ENCODE results near the gene PIEZO2.

The PIEZO2 gene

DNA sequence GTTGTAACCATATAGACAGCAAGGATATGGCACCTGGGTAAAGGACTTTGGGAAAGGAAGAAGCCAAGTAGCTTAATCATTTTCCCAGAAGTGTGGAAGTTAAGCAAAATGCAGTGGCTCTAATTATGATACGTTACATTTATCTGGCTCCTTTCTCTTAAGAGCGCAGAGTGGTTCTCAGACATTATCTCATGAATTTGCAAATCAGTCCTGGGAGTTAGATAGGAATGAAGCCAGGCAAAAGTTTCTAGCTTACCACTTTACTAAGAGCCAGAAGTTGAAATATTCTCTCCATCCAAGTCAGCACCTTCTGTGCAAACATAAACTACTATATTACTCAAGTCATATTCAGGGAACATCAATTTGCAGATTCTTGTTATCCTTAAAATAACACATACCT lies 10.9 kb upstream of the PIEZO2 start:
- Mint-ChIP-seq H3K27ac (no peak overlapping the region), H3K36me3 (ENCODE audit: low read depth) (no peaks in the 10 kb centered on the region), H3K9me3 (no peaks in the 10 kb centered on the region), H3K4me1 (ENCODE audit: low read depth) (no peaks in the 10 kb centered on the region), H3K4me3 (no peak overlapping the region), H3K27me3 (ENCODE audit: low read depth) (no peaks in the 10 kb centered on the region)

DNA sequence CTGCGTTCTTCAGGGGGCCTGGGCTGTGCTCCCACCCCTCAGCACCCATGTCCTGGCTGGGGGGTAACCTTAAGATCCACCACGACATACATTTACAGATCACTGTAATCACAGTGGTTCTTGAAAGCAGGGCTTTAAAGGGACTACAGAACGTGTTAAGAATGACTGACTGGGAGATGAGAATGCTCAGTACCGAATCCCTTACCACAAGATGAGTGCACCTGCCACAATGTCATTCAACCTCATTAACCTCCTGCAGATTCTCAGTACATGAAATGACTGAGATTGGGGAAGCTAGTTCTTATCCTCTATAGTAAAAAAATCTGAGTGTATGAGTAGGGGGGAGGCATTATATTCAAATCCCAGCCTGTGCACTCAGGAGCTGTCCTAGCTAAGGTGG lies 10.5 kb upstream of the PIEZO2 start:
- Mint-ChIP-seq H3K27ac (no peak overlapping the region), H3K4me3 (no peak overlapping the region), H3K36me3 (ENCODE audit: low read depth) (no peaks in the 10 kb centered on the region), H3K27me3 (ENCODE audit: low read depth) (no peaks in the 10 kb centered on the region), H3K9me3 (no peaks in the 10 kb centered on the region), H3K4me1 (ENCODE audit: low read depth) (no peaks in the 10 kb centered on the region)

DNA sequence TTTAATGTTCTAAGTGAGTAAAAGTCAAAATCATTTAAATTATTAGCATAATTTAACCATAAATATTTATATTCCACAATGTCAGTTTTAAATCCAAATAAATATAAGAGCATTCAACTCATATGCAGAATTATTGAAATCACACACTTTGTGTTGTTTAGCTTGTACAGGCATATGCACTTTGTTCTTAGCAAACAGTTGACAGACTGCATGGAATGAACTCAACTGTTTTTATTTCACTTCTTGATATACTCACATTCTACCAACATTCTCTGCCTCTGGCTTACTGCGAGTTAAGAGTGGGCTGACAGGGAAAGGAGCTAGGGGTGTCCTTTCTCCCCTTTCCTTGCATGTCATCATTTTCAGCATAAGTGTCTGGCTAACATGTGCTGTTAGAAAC lies 7.6 kb upstream of the PIEZO2 start:
- no peak overlapping the region for H3K4me3 Mint-ChIP-seq
- H3K27me3 Mint-ChIP-seq (ENCODE audit: low read depth), result peaks cover 4% of the 10 kb centered on the region
- H3K9me3 Mint-ChIP-seq, result no peaks in the 10 kb centered on the region

DNA sequence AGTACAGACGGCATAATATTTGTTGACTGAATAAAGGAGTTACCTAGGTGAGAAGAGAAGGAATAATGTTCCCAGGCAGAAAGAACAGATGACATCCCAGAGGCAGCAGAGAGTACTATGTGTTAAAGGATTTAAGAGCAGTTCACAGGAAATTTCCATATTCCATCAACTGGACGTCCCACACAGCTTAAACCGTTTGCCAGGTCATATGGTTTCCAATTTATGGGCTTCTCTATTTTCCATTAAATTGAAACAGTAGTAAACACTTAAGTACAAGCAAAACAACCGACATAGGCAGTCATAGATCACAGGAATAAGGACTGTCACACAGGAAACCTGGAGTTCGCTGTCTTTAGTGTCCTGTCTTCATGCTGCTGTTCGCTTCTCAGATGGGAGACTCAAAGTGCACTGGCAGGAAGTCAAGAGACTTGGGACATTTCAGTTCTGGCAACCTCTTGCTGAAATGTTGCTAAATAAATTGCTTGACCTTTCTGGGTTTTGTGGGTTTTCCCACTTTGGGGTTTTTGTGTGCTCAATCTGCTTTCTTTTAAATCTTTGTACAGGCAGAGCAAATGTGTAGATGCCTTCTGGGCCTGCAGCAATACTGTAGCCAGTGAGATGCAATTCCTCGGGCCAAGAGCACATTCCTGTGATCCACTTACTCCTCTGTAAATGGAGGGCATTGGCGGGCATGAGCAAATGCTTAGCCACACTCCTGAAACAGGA lies 5.8 kb upstream of the PIEZO2 start:
- H3K27ac Mint-ChIP-seq, result no peak overlapping the region
- H3K9me3 Mint-ChIP-seq, result no peaks in the 10 kb centered on the region
- no peaks in the 10 kb centered on the region for H3K4me1 Mint-ChIP-seq (ENCODE audit: low read depth)
- peaks cover 22% of the 10 kb centered on the region for H3K27me3 Mint-ChIP-seq (ENCODE audit: low read depth)
- no peaks in the 10 kb centered on the region for H3K36me3 Mint-ChIP-seq (ENCODE audit: low read depth)
- H3K4me3 Mint-ChIP-seq, result no peak overlapping the region

More for the DNA sequence above, 7.6 kb upstream of the PIEZO2 start:
- H3K27ac Mint-ChIP-seq, result no peak overlapping the region
- no peaks in the 10 kb centered on the region for H3K4me1 Mint-ChIP-seq (ENCODE audit: low read depth)
- H3K36me3 Mint-ChIP-seq (ENCODE audit: low read depth), result no peaks in the 10 kb centered on the region

DNA sequence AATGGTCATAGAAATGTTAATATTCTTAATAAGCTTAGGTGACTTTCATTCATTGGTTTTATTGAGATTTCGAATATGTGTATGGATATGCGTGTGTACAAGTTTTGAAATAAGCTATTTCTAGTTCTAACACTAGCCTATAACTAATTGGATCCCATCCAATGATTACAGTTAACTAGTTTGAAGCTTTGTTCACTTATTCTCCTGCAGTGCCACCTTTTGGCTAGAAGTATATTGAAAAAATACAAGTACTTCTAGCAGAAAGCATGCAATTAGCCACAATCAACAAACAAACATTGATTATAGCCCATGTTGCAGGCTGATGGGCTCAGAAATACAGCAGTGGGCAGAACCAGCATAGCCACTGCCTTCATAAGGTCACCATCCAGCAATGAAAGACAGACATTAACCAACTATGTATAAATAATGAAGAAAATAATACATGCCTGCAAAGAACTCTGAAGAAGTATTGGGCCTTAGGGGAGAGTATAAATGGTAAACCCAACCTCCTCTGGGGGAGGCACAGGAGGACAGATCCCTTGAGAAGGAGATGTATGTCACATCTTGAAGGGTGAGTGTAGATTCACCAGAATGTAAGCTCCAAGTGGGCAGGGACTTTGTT lies 5.1 kb upstream of the PIEZO2 start:
- Mint-ChIP-seq H3K36me3 (ENCODE audit: low read depth) (no peaks in the 10 kb centered on the region), H3K9me3 (no peaks in the 10 kb centered on the region), H3K4me3 (no peak overlapping the region), H3K4me1 (ENCODE audit: low read depth) (no peaks in the 10 kb centered on the region), H3K27me3 (ENCODE audit: low read depth) (peaks cover 28% of the 10 kb centered on the region), H3K27ac (no peak overlapping the region)

DNA sequence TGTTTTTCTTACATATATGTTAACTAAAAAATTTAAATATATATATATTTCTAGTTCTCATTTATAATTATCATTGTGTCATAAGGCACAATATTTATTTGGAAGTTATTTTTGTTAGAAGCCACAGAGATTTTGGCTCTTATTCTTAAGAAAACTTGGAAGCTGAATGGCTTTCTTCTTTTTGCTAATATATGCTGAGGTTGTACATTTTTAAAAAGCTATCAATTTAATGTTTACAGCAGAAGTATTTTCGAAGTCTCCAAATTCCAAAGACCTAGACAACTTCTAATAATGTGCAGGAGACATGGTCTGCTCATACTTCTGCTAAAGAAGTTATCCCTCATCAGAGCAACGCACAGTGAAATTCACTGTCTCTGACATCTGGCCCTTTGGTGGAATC lies 3.7 kb upstream of the PIEZO2 start:
- Mint-ChIP-seq H3K27me3 (ENCODE audit: low read depth) (peaks cover 31% of the 10 kb centered on the region), H3K4me1 (ENCODE audit: low read depth) (no peaks in the 10 kb centered on the region), H3K27ac (no peak overlapping the region), H3K9me3 (no peaks in the 10 kb centered on the region), H3K4me3 (no peak overlapping the region), H3K36me3 (ENCODE audit: low read depth) (peaks cover under 1% of the 10 kb centered on the region)

DNA sequence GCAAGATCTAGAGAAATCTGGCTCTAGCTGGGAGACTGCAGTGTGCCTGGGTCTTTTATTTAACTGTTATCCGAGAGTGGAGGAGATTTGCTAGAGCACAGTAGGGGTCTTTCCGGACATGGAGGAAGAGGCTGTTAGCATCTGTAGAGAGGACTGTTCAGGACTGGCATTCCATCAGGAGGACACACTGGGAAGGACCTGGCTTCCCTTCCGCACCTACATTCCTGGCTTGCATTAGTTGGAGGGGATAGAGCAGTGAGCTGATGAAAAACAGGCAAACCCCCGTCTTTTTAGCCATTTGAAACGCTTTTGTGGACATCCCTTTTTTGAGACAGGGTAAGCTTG lies 874 bp upstream of the PIEZO2 start:
- no peak overlapping the region for H3K4me3 Mint-ChIP-seq
- peaks cover 3% of the 10 kb centered on the region for H3K4me1 Mint-ChIP-seq (ENCODE audit: low read depth)
- peaks cover 3% of the 10 kb centered on the region for H3K36me3 Mint-ChIP-seq (ENCODE audit: low read depth)
- H3K27me3 Mint-ChIP-seq (ENCODE audit: low read depth), result peaks cover 47% of the 10 kb centered on the region
- H3K27ac Mint-ChIP-seq, result no peak overlapping the region
- no peaks in the 10 kb centered on the region for H3K9me3 Mint-ChIP-seq

DNA sequence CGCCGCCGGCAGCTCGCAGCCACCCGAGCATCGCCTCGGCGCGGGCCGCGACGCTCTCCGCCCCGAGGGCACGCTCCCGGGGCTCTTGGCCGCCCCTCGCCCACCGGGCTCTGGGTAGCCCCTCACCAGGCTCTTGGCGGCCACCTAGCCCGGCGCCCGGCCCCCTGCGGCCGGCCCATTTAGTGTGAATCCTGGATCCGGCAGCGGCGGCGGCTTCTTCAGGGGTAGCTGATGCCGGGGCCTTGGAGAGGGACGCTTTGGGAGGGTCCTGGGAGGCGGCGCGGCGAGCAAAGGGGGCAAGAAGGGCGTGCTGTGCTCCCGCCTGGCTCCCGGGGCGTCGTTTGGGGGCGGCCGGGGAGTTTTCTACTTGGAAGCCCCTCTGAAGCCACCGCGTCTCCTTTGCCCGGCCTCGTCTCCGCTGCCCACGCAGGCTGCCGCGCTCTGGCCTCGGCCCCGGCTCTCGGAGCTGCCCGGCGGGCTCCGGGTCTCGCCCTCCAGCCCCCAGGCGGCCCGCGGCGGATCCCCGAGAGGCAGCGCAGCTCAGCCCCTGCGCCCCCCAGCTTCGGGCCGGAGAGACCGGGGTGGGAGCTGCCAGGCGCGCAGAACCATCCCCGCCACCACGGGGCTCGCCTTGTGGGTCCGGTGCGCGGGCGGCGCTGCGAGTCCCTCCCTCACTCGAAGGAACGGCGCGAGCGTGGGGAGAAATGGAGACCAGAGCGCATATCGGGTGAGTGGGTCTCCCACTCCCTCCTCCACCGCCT lies 509 bp downstream of the PIEZO2 start:
- no peak overlapping the region for H3K4me3 Mint-ChIP-seq
- peaks cover 3% of the 10 kb centered on the region for H3K4me1 Mint-ChIP-seq (ENCODE audit: low read depth)
- peaks cover 47% of the 10 kb centered on the region for H3K27me3 Mint-ChIP-seq (ENCODE audit: low read depth)
- peaks cover 3% of the 10 kb centered on the region for H3K36me3 Mint-ChIP-seq (ENCODE audit: low read depth)
- H3K9me3 Mint-ChIP-seq, result no peaks in the 10 kb centered on the region
- no peak overlapping the region for H3K27ac Mint-ChIP-seq

DNA sequence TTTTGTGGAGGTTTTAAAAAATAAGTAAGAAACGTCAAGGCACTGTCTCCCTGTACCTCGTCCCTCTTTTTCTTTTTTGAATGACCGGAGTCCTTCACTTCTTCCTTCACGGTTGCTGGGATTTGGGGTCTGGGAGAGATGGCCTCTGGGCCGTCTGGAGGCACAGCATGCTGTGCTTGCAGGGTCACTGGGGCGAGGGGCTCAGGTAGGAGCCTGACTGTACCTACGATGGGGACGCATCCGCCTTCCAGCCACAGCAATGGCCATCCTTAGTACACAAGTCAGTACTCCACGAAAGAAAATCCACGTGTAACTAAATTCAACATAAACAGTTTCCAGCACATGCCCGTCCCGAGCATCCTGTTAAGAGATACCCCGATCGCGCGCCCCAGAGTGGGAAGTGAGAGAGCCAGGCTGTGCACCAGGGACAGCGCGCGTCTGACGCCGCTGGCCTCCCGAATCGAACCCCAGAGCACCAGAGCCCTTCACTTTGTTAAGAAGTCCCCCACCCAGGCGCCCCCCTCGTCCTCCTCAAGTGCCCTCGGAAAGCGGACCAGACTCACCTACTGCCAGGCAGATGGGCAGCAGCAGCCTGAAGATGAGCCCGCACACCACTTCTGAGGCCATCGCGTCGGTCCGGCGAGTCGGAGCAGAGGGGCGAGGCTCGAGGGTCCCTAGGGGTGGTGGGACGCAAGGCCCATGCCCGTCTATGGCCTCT lies 1.2 kb downstream of the PIEZO2 start:
- H3K4me3 Mint-ChIP-seq, result no peak overlapping the region
- peak overlapping the region; percentile 36 for H3K27ac Mint-ChIP-seq
- H3K9me3 Mint-ChIP-seq, result no peaks in the 10 kb centered on the region
- H3K4me1 Mint-ChIP-seq (ENCODE audit: low read depth), result peaks cover 3% of the 10 kb centered on the region
- H3K27me3 Mint-ChIP-seq (ENCODE audit: low read depth), result peaks cover 47% of the 10 kb centered on the region
- peaks cover 3% of the 10 kb centered on the region for H3K36me3 Mint-ChIP-seq (ENCODE audit: low read depth)

DNA sequence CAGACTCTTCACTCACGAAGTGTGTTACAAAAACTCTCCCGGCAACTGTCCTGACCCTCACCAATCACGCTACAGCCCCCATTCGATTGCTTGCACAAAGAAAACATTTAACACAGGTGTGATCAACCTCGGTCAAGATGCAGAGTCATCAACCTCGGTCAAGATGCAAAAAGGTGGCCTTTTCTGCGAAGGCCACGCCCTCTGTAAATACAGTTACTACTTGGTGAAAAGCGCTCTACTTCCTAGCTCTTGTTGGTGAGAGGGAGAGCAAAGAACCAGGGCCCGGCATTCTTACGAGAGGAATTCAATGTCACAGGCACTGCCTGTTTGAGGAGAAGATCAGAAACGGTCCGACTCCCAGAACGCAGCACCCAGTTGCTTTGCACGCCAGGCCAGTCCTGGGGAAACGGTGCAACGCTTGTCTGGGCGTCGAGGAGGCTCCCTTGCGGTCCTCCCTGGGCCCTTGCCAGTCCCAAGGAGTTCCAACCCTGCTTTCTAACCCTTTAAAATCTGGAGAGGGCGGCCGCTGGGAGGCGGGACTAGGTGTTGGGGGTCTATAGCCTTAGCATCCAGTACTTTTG lies 1.9 kb downstream of the PIEZO2 start:
- Mint-ChIP-seq H3K36me3 (ENCODE audit: low read depth) (peaks cover 3% of the 10 kb centered on the region), H3K4me3 (no peak overlapping the region), H3K27me3 (ENCODE audit: low read depth) (peaks cover 43% of the 10 kb centered on the region), H3K27ac (no peak overlapping the region), H3K4me1 (ENCODE audit: low read depth) (peaks cover 3% of the 10 kb centered on the region), H3K9me3 (no peaks in the 10 kb centered on the region)

DNA sequence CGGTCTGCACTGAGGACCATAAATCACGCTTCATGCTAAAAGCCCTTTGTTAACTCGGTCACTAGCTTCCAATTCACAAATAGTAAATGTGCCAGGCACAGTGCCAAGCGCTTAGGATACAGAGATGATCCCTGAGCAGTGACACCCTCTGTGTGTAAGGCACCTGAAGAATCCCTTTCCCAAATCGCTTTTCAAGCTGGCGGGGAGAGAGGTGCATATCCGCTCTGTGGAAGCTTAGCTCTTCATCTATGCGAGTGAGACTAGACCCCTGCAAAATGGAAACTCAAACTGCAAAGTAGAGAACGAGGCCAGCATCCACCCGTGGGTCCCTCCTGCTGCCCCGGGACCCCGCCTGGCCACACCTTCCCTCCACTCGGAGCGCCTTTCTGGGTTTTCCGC lies 2.4 kb downstream of the PIEZO2 start:
- Mint-ChIP-seq H3K27ac (no peak overlapping the region), H3K4me1 (ENCODE audit: low read depth) (peaks cover 3% of the 10 kb centered on the region), H3K9me3 (no peaks in the 10 kb centered on the region), H3K27me3 (ENCODE audit: low read depth) (peaks cover 43% of the 10 kb centered on the region), H3K36me3 (ENCODE audit: low read depth) (peaks cover 3% of the 10 kb centered on the region), H3K4me3 (no peak overlapping the region)

DNA sequence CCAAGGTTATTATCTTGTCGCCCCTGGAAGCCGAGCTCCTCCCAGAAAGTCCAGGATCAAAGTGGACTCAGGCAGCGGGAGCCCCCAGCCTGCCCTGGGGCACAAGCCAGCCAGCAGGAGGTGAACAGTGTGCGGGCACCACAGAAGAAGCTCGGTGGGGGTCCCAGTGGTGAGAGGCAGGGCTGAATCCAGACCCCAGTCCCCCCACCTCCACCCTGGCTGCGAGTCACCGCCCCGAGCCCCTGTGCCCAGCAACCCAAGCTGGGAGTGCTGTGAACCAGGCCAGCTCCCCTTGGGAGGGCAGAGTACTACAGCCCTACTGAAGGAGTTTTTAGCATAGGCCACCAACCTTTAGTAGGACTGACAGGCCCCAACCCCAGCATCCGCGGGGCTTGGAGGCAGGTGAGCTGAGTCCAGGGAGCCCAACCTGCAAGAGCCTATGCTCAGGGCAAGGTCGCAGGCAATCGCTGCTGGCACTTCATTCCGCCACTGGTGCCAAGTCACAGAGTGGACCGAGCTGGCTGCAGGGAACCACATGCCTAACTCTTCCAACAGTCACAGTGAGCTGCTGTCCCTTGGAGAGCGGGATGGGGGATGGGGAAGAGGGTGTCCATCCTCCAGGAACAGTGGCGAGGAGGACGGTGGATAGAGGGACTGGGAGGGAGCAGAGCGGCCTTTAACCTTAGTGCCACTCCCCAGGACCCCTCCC lies 3.0 kb downstream of the PIEZO2 start:
- no peak overlapping the region for H3K27ac Mint-ChIP-seq
- peaks cover 37% of the 10 kb centered on the region for H3K27me3 Mint-ChIP-seq (ENCODE audit: low read depth)
- H3K4me1 Mint-ChIP-seq (ENCODE audit: low read depth), result peaks cover 3% of the 10 kb centered on the region
- no peaks in the 10 kb centered on the region for H3K9me3 Mint-ChIP-seq
- H3K36me3 Mint-ChIP-seq (ENCODE audit: low read depth), result peaks cover 3% of the 10 kb centered on the region
- no peak overlapping the region for H3K4me3 Mint-ChIP-seq

DNA sequence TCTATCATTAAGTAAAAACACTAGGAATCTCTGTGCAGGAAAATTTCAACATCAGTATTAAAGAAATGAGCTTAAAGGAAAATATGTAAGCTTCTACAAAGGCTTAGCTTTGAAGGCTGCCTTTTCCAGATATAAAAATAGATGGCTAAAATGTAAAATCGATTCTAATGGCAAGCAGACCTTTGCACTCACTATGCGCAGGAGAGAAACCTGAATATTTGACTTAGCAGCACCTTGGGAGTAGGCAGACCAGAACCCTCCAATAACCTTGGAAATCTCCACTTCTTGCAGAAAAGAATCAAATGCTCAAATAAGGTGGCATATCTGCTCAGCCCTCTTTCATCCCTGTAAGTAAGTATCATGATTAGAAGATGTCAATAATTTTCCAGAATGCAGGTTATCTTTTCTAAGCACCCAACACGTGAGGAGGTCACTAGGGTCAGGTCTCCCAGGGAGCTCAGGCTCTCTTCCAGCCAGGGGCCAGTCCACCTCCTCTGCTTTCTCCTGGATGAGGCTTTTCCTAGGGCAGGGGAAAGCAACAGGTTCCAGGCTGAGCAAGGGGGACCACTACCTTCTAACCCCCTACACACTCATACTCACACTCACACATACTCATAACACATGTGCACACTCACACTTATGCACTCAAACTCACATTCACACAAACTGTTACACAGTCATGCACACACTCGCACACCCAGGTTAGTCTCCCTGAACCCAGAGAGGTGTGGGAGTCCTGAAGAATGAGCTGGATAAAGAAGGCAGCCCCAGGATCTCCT lies 3.8 kb downstream of the PIEZO2 start:
- Mint-ChIP-seq H3K27me3 (ENCODE audit: low read depth) (peaks cover 29% of the 10 kb centered on the region), H3K9me3 (no peaks in the 10 kb centered on the region), H3K27ac (no peak overlapping the region), H3K36me3 (ENCODE audit: low read depth) (peaks cover 3% of the 10 kb centered on the region), H3K4me1 (ENCODE audit: low read depth) (peaks cover 3% of the 10 kb centered on the region), H3K4me3 (no peak overlapping the region)

Measured in T-helper 1 cell treated with Interleukin-12 subunit alpha and Interleukin-12 subunit beta and Interleukin-4 antibody, amounts not matched to agents 30 μg/mL and 1 μg/mL, for 36 hours (primary cell).